OCI-LY3 (cell line): Measurements from ENCODE around the gene CDH23.

Experiments
- EZH2phosphoT487 ChIP-seq: fragments of 200-600 bp; shearing (Covaris generic); IDR thresholded peaks from 2 replicates; pipeline ENCODE4 v1.6.1; 2018; ENCODE audit warnings: antibody characterized with exemption, mixed run types, low read depth
- TF ChIP-seq, protein P1 (sequence below): fragments of 200-600, 300-600 bp; sonication (generic); IDR thresholded peaks from 2 replicates; pipeline ENCODE4 v1.5.1; 2014; ENCODE audit warnings: antibody characterized with exemption, low read length, low read depth

DNA sequence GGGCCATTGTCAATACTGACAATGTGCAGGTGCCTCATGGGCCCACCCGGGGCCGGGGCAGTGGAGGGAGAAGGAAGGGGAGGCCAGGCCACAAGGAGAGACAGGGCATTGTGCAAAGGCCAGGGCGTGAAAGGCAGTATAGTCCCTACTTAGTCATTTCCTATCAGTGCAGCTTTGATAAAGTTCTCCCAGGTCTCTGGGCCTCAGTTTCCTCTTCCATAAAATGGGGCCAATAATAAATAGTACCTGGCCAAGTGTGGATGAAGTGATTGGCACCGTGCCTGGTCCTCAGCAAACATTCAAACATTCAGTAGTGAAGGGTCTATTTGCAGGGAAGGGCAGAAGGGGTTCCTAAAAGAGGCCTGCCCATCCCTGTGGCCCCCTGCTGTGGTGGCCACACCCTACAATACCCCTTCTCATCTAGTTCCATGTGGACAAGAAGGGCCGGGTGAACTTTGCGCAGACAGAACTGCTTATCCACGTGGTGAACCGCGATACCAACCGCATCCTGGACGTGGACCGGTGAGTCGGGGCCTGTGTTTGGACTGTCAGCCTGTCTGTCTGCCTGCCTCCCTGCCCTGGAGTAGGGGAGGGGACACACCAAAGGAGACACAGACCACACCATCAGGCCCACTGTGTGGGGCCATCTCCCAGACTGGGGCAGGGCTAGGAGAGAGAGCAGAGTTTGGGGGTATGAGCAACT, 413.5 kb downstream of the CDH23 start:
- TF ChIP-seq, protein P1, sequence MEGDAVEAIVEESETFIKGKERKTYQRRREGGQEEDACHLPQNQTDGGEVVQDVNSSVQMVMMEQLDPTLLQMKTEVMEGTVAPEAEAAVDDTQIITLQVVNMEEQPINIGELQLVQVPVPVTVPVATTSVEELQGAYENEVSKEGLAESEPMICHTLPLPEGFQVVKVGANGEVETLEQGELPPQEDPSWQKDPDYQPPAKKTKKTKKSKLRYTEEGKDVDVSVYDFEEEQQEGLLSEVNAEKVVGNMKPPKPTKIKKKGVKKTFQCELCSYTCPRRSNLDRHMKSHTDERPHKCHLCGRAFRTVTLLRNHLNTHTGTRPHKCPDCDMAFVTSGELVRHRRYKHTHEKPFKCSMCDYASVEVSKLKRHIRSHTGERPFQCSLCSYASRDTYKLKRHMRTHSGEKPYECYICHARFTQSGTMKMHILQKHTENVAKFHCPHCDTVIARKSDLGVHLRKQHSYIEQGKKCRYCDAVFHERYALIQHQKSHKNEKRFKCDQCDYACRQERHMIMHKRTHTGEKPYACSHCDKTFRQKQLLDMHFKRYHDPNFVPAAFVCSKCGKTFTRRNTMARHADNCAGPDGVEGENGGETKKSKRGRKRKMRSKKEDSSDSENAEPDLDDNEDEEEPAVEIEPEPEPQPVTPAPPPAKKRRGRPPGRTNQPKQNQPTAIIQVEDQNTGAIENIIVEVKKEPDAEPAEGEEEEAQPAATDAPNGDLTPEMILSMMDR, result no peak
- no peak for TF ChIP-seq EZH2phosphoT487
